Astrocyte (in vitro differentiated cells and primary cell): ENCODE measurements around the gene ATG4A. TPM values are rescaled to one million over a fixed set of nuclear protein-coding genes. Genes with fewer than 3 reads are reported as not detected.
A peak's percentile ranks its signal among the peaks of the same experiment; 100 is the strongest.

Experiments
- DNase-seq: peaks from one replicate; pipeline ENCODE4 v3.0.0-alpha.2; 2010; ENCODE audit warnings: low read depth
- FAIRE-seq: peaks from 2 replicates; lab custom pipeline; 2011; peaks lifted over from hg19 to GRCh38; lab: Jason Lieb, UNC
- H2AFZ ChIP-seq: 2 replicates; pipeline ENCODE4 v1.6.0; 2012; ENCODE audit warnings: low read depth, low read length, inconsistent platforms
- H3K27ac ChIP-seq: 2 replicates; pipeline ENCODE4 v1.5.1; 2011; ENCODE audit warnings: low read depth, low read length, inconsistent platforms
- H3K27me3 ChIP-seq: 2 replicates; pipeline ENCODE4 v1.6.0; 2011; ENCODE audit warnings: low read length, inconsistent platforms; ENCODE audit not compliant: insufficient read depth
- H3K36me3 ChIP-seq: 2 replicates; pipeline ENCODE4 v1.5.1; 2011; ENCODE audit warnings: low read length, inconsistent platforms; ENCODE audit not compliant: insufficient read depth
- H3K4me1 ChIP-seq: 2 replicates; pipeline ENCODE4 v1.5.1; 2011; ENCODE audit warnings: low read length, inconsistent platforms; ENCODE audit not compliant: insufficient read depth
- H3K4me2 ChIP-seq: 2 replicates; pipeline ENCODE4 v1.6.0; 2012; ENCODE audit warnings: low read length, inconsistent platforms
- H3K4me3 ChIP-seq: 2 replicates; pipeline ENCODE4 v1.5.1; 2011; ENCODE audit warnings: low read depth, mild to moderate bottlenecking, low read length, inconsistent platforms; ENCODE audit not compliant: insufficient read depth
- H3K79me2 ChIP-seq: 2 replicates; pipeline ENCODE4 v1.6.0; 2012; ENCODE audit warnings: mild to moderate bottlenecking, low read length, inconsistent platforms; ENCODE audit not compliant: insufficient read depth
- H3K9ac ChIP-seq: 2 replicates; pipeline ENCODE4 v1.6.0; 2012; ENCODE audit warnings: mild to moderate bottlenecking, low read length, inconsistent platforms
- H3K9me3 ChIP-seq: 2 replicates; pipeline ENCODE4 v1.5.1; 2012; ENCODE audit warnings: low read depth, mild to moderate bottlenecking, low read length, inconsistent platforms; ENCODE audit not compliant: insufficient read depth
- H4K20me1 ChIP-seq: 2 replicates; pipeline ENCODE4 v1.6.0; 2012; ENCODE audit warnings: low read length, inconsistent platforms; ENCODE audit not compliant: insufficient read depth
- H3K27ac Mint-ChIP-seq: one replicate; pipeline ENCODE4 v1.8.0; 2021; ENCODE audit warnings: mild to moderate bottlenecking, mixed read lengths; ENCODE audit not compliant: unreplicated experiment
- H3K27me3 Mint-ChIP-seq: one replicate; pipeline ENCODE4 v1.8.0; 2021; ENCODE audit warnings: low read depth, mixed read lengths; ENCODE audit not compliant: unreplicated experiment
- H3K36me3 Mint-ChIP-seq: one replicate; pipeline ENCODE4 v1.8.0; 2021; ENCODE audit warnings: low read depth, mixed read lengths; ENCODE audit not compliant: unreplicated experiment
- H3K4me1 Mint-ChIP-seq: one replicate; pipeline ENCODE4 v1.8.0; 2021; ENCODE audit warnings: low read depth, mixed read lengths; ENCODE audit not compliant: unreplicated experiment
- H3K4me3 Mint-ChIP-seq: one replicate; pipeline ENCODE4 v1.8.0; 2021; ENCODE audit warnings: mild to moderate bottlenecking, moderate library complexity, mixed read lengths; ENCODE audit not compliant: unreplicated experiment
- H3K9me3 Mint-ChIP-seq: one replicate; pipeline ENCODE4 v1.8.0; 2021; ENCODE audit warnings: mild to moderate bottlenecking, mixed read lengths; ENCODE audit not compliant: unreplicated experiment
- CTCF ChIP-seq: IDR thresholded peaks from 2 replicates; pipeline ENCODE4 v1.5.1; 2011; ENCODE audit warnings: low read depth, mild to moderate bottlenecking, inconsistent platforms, low read length, moderate library complexity; ENCODE audit not compliant: insufficient read depth
- EZH2 ChIP-seq: IDR thresholded peaks from 2 replicates; pipeline ENCODE4 v1.6.1; 2012; ENCODE audit warnings: mild to moderate bottlenecking, low read length, inconsistent platforms; ENCODE audit not compliant: insufficient read depth
- total RNA-seq: library from RNA; stranded (reverse); gene quantifications from 2 replicates; pipeline ENCODE4 v1.2.1, GENCODE V29; 2021

Gene ATG4A
- total RNA-seq, 1 donor from 2014 or later, result 10.7 TPM

- Histone ChIP-seq H3K9ac (no peak overlapping the region), H3K9me3 (no peaks in the 10 kb centered on the region), H3K36me3 (no peaks in the 10 kb centered on the region), H3K4me1 (peaks cover 8% of the 10 kb centered on the region), H4K20me1 (no peaks in the 10 kb centered on the region), H3K27ac (peak overlapping the region; percentile 47), H3K4me2 (peak overlapping the region; percentile 48), H3K79me2 (no peaks in the 10 kb centered on the region), H3K27me3 (no peaks in the 10 kb centered on the region), H2AFZ (no peak overlapping the region), H3K4me3 (no peak overlapping the region)
- Mint-ChIP-seq H3K9me3 (no peaks in the 10 kb centered on the region), H3K27me3 (no peaks in the 10 kb centered on the region), H3K27ac (no peak overlapping the region), H3K36me3 (no peaks in the 10 kb centered on the region), H3K4me3 (no peak overlapping the region), H3K4me1 (no peaks in the 10 kb centered on the region)
- TF ChIP-seq CTCF (no peak), EZH2 (no peak)
- DNase-seq (no peak), FAIRE-seq (peak; percentile 95)
These were observed 39.3 kb downstream of the ATG4A start for GRCh38 chrX:108130889-108131288.

DNA sequence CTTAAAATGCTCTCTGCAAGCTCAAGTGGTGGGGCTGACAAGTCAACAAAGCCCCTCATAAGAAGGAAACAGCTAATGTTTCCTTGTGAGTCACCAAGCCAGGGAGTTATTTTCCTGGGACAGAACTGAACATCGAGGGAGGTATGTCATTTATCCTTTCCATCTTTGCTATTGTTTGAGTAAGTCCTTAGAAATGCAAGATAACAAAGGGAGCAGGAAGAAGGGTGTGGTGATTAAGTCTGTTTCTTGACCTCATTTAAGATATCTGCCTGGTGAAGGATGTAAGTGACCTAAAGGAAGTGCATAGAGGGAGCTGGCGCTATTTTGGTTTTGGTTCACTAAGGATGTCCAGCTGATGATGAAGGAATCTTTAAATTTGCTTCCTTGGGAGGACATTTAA, 39.9 kb downstream of the ATG4A start:
- Histone ChIP-seq H3K9ac (no peak overlapping the region), H3K27ac (peak overlapping the region; percentile 47), H3K79me2 (no peaks in the 10 kb centered on the region), H3K36me3 (no peaks in the 10 kb centered on the region), H3K4me2 (peak overlapping the region; percentile 48), H2AFZ (no peak overlapping the region), H3K4me1 (peaks cover 8% of the 10 kb centered on the region), H3K27me3 (no peaks in the 10 kb centered on the region), H3K9me3 (no peaks in the 10 kb centered on the region), H3K4me3 (no peak overlapping the region), H4K20me1 (no peaks in the 10 kb centered on the region)
- Mint-ChIP-seq H3K9me3 (no peaks in the 10 kb centered on the region), H3K4me1 (no peaks in the 10 kb centered on the region), H3K4me3 (no peak overlapping the region), H3K27me3 (no peaks in the 10 kb centered on the region), H3K36me3 (no peaks in the 10 kb centered on the region), H3K27ac (no peak overlapping the region)
- no peak for TF ChIP-seq CTCF
- TF ChIP-seq EZH2, result no peak
- DNase-seq (peak; percentile 75), FAIRE-seq (peak; percentile 88)

DNA sequence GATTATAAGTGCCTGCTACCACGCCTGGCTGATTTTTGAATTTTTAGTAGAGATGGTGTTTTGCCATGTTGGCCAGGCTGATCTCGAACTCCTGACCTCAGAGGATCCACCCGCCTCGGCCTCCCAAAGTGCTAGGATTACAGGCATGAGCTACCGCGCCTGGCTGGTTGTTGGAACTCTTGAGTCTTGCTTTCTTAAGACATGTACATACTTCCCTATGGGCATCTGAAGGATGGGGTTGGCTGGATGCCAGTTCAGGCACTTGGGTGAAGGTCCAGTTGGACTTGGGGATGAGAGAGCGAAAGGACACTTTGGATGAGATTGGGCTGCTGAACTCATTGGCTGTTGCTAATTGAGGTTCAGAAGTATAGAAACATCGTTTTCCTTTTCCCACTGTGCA, 40.5 kb downstream of the ATG4A start:
- no peak overlapping the region for H3K27ac ChIP-seq
- peaks cover 8% of the 10 kb centered on the region for H3K4me1 ChIP-seq
- no peak overlapping the region for H3K4me3 Mint-ChIP-seq
- no peak for FAIRE-seq
- no peaks in the 10 kb centered on the region for H4K20me1 ChIP-seq
- DNase-seq, result no peak
- no peaks in the 10 kb centered on the region for H3K36me3 Mint-ChIP-seq
- no peaks in the 10 kb centered on the region for H3K4me1 Mint-ChIP-seq
- no peaks in the 10 kb centered on the region for H3K36me3 ChIP-seq
- no peaks in the 10 kb centered on the region for H3K79me2 ChIP-seq
- TF ChIP-seq EZH2 (no peak), CTCF (no peak)
- H3K27ac Mint-ChIP-seq, result no peak overlapping the region
- H3K27me3 Mint-ChIP-seq, result no peaks in the 10 kb centered on the region
- no peak overlapping the region for H2AFZ ChIP-seq
- peak overlapping the region; percentile 48 for H3K4me2 ChIP-seq
- no peaks in the 10 kb centered on the region for H3K9me3 Mint-ChIP-seq
- no peaks in the 10 kb centered on the region for H3K9me3 ChIP-seq
- H3K27me3 ChIP-seq, result no peaks in the 10 kb centered on the region
- H3K4me3 ChIP-seq, result no peak overlapping the region
- no peak overlapping the region for H3K9ac ChIP-seq
